ENCODE measurements around the gene NAB2.

DNA sequence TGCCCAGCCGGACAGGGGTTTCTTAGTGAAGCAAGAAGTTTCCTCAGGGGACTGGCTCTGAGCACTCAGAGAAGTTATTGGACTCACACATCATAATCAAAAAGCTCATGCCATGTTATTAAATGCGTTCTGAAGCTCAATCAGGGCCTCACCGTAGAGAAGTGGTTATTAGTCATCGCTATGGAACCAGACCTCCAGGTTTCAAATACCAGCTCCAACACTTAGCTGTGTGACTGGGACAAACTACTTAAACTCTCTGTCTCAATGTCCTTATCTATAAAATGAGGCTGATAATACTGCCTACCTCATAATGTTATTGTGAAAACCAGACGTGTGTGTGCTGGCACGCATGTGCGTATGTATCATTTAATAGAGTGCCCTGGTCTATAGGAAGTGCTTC is 14.9 kb downstream of the NAB2 start:
- TF ChIP-seq, protein P1, sequence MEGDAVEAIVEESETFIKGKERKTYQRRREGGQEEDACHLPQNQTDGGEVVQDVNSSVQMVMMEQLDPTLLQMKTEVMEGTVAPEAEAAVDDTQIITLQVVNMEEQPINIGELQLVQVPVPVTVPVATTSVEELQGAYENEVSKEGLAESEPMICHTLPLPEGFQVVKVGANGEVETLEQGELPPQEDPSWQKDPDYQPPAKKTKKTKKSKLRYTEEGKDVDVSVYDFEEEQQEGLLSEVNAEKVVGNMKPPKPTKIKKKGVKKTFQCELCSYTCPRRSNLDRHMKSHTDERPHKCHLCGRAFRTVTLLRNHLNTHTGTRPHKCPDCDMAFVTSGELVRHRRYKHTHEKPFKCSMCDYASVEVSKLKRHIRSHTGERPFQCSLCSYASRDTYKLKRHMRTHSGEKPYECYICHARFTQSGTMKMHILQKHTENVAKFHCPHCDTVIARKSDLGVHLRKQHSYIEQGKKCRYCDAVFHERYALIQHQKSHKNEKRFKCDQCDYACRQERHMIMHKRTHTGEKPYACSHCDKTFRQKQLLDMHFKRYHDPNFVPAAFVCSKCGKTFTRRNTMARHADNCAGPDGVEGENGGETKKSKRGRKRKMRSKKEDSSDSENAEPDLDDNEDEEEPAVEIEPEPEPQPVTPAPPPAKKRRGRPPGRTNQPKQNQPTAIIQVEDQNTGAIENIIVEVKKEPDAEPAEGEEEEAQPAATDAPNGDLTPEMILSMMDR (IDR thresholded peaks at IDR 0.05; ENCODE audit: low read length), result no peak
- no peak for TF ChIP-seq EZH2 (IDR thresholded peaks at IDR 0.05; ENCODE audit: borderline replicate concordance, low read length)
